Heart right ventricle (tissue), 16 donors: ENCODE measurements around the gene WDR43. TPM values are rescaled to one million over a fixed set of nuclear protein-coding genes. Genes with fewer than 3 reads are reported as not detected.

Source experiments
- ATAC-seq, 8 donors: fragments of 200-7000 bp; cut with Tn5 transposase; one replicate each; pipeline ENCODE4 v1.9.1; 2020; ENCODE audit warnings: mild to moderate bottlenecking in 8 of 8, moderate library complexity in 8 of 8, moderate number of reproducible peaks in 1 of 8
- DNase-seq, 2 donors: peaks; one replicate each; pipeline ENCODE4 v3.0.0-alpha.2; 2020
- H3K27ac ChIP-seq, 10 donors: fragments of 200-600 bp; sonication (generic) in 2 of 10; one replicate each; pipeline versions ENCODE4 v1.5.0 to v1.8.0; 2020 to 2022; ENCODE audit warnings: mild to moderate bottlenecking in 3 of 10
- H3K27me3 ChIP-seq, 7 donors: fragments of 200-600 bp; one replicate each; pipeline ENCODE4 v1.8.0; 2021 to 2022; ENCODE audit warnings: mild to moderate bottlenecking in 2 of 7
- H3K36me3 ChIP-seq, 9 donors: fragments of 200-600 bp; sonication (generic) in 1 of 9; one replicate each; pipeline versions ENCODE4 v1.5.0 to v1.8.0; 2020 to 2022; ENCODE audit warnings: mild to moderate bottlenecking in 2 of 9
- H3K4me1 ChIP-seq, 9 donors: fragments of 200-600 bp; sonication (generic) in 1 of 9; one replicate each; pipeline versions ENCODE4 v1.5.0 to v1.8.0; 2020 to 2022; ENCODE audit warnings: mild to moderate bottlenecking in 4 of 9
- H3K4me3 ChIP-seq, 10 donors: fragments of 200-600 bp; sonication (generic) in 2 of 10; one replicate each; pipeline versions ENCODE4 v1.5.0 to v1.8.0; 2020 to 2022; ENCODE audit warnings: mild to moderate bottlenecking in 7 of 10, moderate library complexity in 2 of 10
- H3K9me3 ChIP-seq, 11 donors: fragments of 200-600 bp in 10 of 11; sonication (generic) in 2 of 11; one replicate each; pipeline versions ENCODE4 v1.5.0 to v1.8.0; 2013 to 2022; ENCODE audit warnings: mild to moderate bottlenecking in 2 of 11, control low read depth in 1 of 11, moderate library complexity in 1 of 11
- WGBS, 2 donors: extraction: QIAGEN DNeasy Blood & Tissue Kit; methylation state at CpG; one replicate each; pipeline ENCODE4 v1.1.7; 2013; ENCODE audit warnings: inconsistent platforms in 1 of 2; 5-methylcytosine and 5-hydroxymethylcytosine counted together
- intact Hi-C, 10 donors: fragments of 100-400 bp; cut with DNase I; formaldehyde crosslinking; loops; one replicate each; pipeline versions ENCODE4 v1.11.1 to v1.14.2; 2022
- polyA plus RNA-seq, 2 donors: library from polyadenylated mRNA; stranded (reverse); fragments of 200-250 nt; gene quantifications; one replicate each; pipeline ENCODE4 v1.2.3, GENCODE V29; 2013
- total RNA-seq, 10 donors: library from RNA; stranded (reverse); fragmentation: NEBNext Ultra II Directional in 3 of 10; extraction: Animal tissue kit (Norgen Biotek cat#: 25700) in 3 of 10; gene quantifications; one replicate each; pipeline versions ENCODE4 v1.2.1 to v1.2.4, GENCODE V29; 2021 to 2023
- TF ChIP-seq, protein P1 (sequence below), 9 donors: fragments of 200-600 bp; sonication (generic) in 2 of 9; IDR thresholded peaks; one replicate each; pipeline versions ENCODE4 v1.5.0 to v1.8.0; 2021 to 2022; ENCODE audit warnings: antibody characterized with exemption in 9 of 9, mild to moderate bottlenecking in 5 of 9, moderate library complexity in 1 of 9
- donor health status: Arrhythmogenic right ventricular cardiomyopathy.
- donor health status: ischemic (EF 13 %, LVEDD 7.1; RV severe dilation, severe dysfunction).
- donor health status: healthy with polysubstance abuse.
- donor health status: DM: no; HTN: yes; CAD: no.
- donor health status: DM: no; HTN: no; CAD: no.
- donor health status: ischemic (EF 25% LVEDD 6.9; RV normal size, moderate dysfunction).
- donor health status: ischemic (EF 25% LVEDD 5.7; RV mildly dilated, moderate dysfunction).
- donor health status: healthy.
- donor health status: DM: yes; HTN: yes; CAD: no.
- donor health status: Ischemic cardiomyopathy.
- donor health status: ischemic (EF 35%, LVEDD 5.7; RV mildly dilated, moderate dysfunction).
- donor health status: nonischemic (EF 11% LVEDD 7.7; RV severe dilation, severe dysfunction).
- donor health status: DM: yes; HTN: yes; CAD: no.
- donor health status: PGD.
- donor health status: ischemic (EF 29% LVEDD 5.4; RV normal size, mild dysfunction).
- donor health status: nonischemic (EF 23%, LVEDD 6.1; RV moderate dilation, normal function).

The WDR43 gene
- total and polyA plus RNA-seq, 12 donors, result 5.9 to 42.1 (median 22.3) TPM

DNA sequence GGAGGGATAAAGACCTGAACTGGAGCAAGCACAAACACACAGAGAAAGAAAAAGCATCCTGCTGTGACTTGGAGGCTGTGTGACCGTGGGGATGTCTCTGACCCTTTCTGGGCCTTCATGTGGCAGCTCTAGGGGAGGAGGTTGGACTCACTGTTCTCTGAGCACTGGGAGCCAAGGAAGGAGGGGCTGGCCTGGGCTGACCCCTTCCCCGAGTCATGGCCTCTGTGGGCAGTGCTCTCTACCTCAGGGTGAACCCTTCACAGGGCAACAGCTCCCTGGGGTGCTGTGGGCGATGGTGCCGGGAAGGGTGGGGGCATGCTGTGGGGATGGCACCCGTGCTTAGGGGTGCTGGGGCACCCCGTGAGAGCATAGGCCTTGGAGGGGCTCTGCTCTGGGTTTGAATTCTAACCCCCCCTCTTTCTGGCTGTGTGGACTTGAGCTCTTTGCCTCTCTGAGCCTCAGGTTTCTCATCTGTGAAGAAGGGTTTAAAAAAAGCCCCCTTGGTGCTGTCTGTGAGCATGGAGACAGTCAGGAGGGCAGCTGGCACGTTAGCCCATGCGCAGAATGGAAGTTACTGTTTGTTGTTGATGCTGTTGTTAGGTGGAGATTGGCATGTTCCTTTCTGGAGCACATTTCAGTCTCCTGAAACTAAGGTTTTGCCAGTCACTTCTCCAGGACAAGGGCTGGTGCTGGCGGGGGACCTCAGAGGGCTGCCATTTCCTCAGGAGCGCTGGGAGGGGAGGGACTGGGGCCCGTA, 87.3 kb downstream of the WDR43 start:
- Histone ChIP-seq H3K36me3 (no peaks in the 10 kb centered on the region), H3K27me3 (no peaks in the 10 kb centered on the region), H3K9me3 (no peaks in the 10 kb centered on the region), H3K27ac (peak overlapping the region in 8 of 10 donors; percentile 4 to 79 (median 68)), H3K4me3 (no peak overlapping the region), H3K4me1 (peaks cover 0 to 31% (median 7%) of the 10 kb centered on the region in 9 donors)
- ATAC-seq, result peak in 7 of 8 donors; percentile 17 to 79 (median 63)
- TF ChIP-seq, protein P1, sequence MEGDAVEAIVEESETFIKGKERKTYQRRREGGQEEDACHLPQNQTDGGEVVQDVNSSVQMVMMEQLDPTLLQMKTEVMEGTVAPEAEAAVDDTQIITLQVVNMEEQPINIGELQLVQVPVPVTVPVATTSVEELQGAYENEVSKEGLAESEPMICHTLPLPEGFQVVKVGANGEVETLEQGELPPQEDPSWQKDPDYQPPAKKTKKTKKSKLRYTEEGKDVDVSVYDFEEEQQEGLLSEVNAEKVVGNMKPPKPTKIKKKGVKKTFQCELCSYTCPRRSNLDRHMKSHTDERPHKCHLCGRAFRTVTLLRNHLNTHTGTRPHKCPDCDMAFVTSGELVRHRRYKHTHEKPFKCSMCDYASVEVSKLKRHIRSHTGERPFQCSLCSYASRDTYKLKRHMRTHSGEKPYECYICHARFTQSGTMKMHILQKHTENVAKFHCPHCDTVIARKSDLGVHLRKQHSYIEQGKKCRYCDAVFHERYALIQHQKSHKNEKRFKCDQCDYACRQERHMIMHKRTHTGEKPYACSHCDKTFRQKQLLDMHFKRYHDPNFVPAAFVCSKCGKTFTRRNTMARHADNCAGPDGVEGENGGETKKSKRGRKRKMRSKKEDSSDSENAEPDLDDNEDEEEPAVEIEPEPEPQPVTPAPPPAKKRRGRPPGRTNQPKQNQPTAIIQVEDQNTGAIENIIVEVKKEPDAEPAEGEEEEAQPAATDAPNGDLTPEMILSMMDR (IDR thresholded peaks at IDR 0.05), result no peak
- WGBS, 2 donors, result 71 to 74% methylated on average over 11 of the region's 11 CpGs
- DNase-seq, result no peak
- intact Hi-C loops, result loop anchor here in 2 of 10 donors (1.0 to 2.0 kb wide), 3 partner anchors 29 to 135 kb away; no protein-coding TSS in a partner anchor

DNA sequence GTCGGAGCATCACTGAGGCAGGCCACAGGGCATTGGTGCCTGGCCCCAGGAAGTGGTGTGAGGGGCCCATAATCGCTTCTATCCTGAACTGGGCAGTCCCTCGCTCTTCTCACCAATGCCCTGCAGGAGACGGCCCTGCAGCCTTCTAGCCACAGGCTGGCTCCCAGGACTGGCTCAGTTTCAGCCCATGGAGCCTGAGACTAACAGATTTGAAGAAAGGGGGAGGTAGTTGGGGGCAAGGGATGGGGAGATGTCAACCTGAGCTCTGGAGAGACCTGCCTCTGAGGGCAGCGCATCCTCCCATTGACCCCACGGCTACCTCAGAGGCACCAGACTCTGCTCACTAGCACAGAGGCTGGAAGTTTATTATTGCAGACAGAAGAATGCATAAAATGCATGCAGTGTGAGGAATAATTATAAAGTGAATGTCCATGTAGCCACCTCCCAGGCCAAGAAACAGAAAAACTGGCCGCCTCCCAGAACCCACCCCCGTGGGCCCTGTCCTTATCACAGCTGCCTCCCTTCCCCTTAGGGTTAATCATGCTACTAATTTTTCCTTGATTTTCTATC, 88.0 kb downstream of the WDR43 start:
- intact Hi-C loops, result loop anchor here in 1 of 10 donors (2.0 kb wide), 1 partner anchor 28 kb away; no protein-coding TSS in a partner anchor
- WGBS, 2 donors, result 75 to 82% methylated on average over 8 of the region's 8 CpGs
- Histone ChIP-seq H3K4me3 (no peak overlapping the region), H3K27ac (peak overlapping the region in 4 of 10 donors; percentile 66 to 79 (median 72)), H3K27me3 (no peaks in the 10 kb centered on the region), H3K4me1 (peaks cover 0 to 26% (median 7%) of the 10 kb centered on the region in 9 donors), H3K9me3 (no peaks in the 10 kb centered on the region), H3K36me3 (no peaks in the 10 kb centered on the region)
- TF ChIP-seq, protein P1 (IDR thresholded peaks at IDR 0.05), result no peak
- no peak for DNase-seq
- ATAC-seq, result peak in 2 of 8 donors; percentile 8 to 17

DNA sequence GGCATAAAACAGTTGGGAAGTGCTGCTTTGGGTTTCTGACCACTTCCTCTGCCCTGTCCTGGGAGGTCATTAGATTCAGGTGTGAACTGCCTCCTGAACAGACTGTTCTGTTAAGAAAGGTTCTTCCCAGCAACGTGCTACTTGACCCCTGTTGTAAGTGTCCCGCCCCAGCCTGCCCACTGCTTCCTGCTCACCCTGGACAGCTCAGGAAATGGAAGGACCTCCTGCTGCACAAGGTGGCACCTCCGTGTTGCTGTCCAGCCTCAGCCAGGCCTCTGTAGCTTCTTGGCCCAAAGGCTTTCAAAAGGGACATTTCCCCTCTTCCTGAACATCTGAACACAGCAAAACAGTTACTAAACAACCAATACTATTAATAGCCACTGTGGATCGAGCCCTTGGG, 92.0 kb downstream of the WDR43 start:
- DNase-seq, result no peak
- 30 to 35% methylated on average over 4 of the region's 4 CpGs for whole genome bisulfite sequencing, 2 donors

DNA sequence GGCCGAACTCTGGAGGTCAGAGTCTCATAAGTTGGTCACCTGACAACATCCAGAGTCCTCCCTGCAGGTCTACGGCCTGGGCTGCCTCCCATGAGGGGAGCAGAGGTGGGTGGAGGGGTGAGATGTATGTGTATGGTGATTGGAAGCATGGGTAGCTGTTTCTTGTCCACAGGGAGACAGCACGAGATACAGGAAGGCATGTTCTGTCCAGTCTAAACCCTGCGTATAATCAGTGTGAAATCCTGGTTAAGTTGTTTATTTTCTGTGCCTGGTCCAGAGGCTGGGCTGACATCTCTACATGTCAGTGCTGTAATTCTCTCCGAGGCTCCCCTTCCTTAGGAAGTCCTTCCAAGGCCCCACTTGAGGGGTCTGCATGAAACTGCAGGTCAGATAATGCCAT, 95.5 kb downstream of the WDR43 start:
- H3K9me3 ChIP-seq, result no peaks in the 10 kb centered on the region
- no peak overlapping the region for H3K4me3 ChIP-seq
- H3K4me1 ChIP-seq, result peaks cover 0 to 11% (median 0%) of the 10 kb centered on the region in 9 donors
- no peaks in the 10 kb centered on the region for H3K27me3 ChIP-seq
- intact Hi-C loops, result no loop called here
- WGBS, 2 donors, result 73 to 81% methylated on average over 5 of the region's 5 CpGs
- H3K27ac ChIP-seq, result no peak overlapping the region
- DNase-seq, result no peak
- no peak for ATAC-seq
- H3K36me3 ChIP-seq, result no peaks in the 10 kb centered on the region
- TF ChIP-seq, protein P1 (IDR thresholded peaks at IDR 0.05), result no peak

More for the DNA sequence above, 92.0 kb downstream of the WDR43 start:
- TF ChIP-seq, protein P1 (IDR thresholded peaks at IDR 0.05), result no peak
- Histone ChIP-seq H3K4me3 (no peak overlapping the region), H3K4me1 (peaks cover 0 to 14% (median 4%) of the 10 kb centered on the region in 9 donors), H3K27ac (no peak overlapping the region), H3K27me3 (no peaks in the 10 kb centered on the region), H3K9me3 (no peaks in the 10 kb centered on the region), H3K36me3 (no peaks in the 10 kb centered on the region)
- no peak for ATAC-seq
- intact Hi-C loops, result no loop called here
